ENCODE measurements around the gene SMYD5.

- TF ChIP-seq EZH2 (IDR thresholded peaks at IDR 0.05) (no peak), POLR2AphosphoS5 (IDR thresholded peaks at IDR 0.05; ENCODE audit: borderline replicate concordance, low read depth, low read length) (no peak), FOXP2 (optimal IDR thresholded peaks at IDR 0.05; ENCODE audit: control extremely low read depth, extremely low read length, insufficient read depth) (no peak)
These were observed 4.0 kb upstream of the SMYD5 start for GRCh38 chr2:73210019-73210418.

Data from SK-N-MC (cell line).